Karpas-422 (cell line): ENCODE results near the gene MASP2. TPM values are rescaled to one million over a fixed set of nuclear protein-coding genes. Genes with fewer than 3 reads are reported as not detected.
"Not testable (repeated sequence)": the region's sequence is repeated elsewhere in the genome, so short reads cannot be mapped to it uniquely, and the experiment has no call there.

Experiments
- DNase-seq: peaks from one replicate; pipeline ENCODE4 v3.0.0-alpha.2; 2015
- H2AFZ ChIP-seq: fragments of 200-600 bp; sonication (generic); 2 replicates; pipeline ENCODE4 v1.6.1; 2014; ENCODE audit warnings: antibody characterized with exemption, low read length, mixed read lengths
- H3K27ac ChIP-seq: fragments of 200-600 bp; sonication (generic); 2 replicates; pipeline ENCODE4 v1.5.1; 2014; ENCODE audit warnings: mild to moderate bottlenecking, low read length, moderate library complexity
- H3K27me3 ChIP-seq: fragments of 200-600 bp; sonication (generic); 2 replicates; pipeline ENCODE4 v1.6.1; 2014; ENCODE audit warnings: low read length, mixed read lengths
- H3K36me3 ChIP-seq: fragments of 200-600 bp; sonication (generic); 2 replicates; pipeline ENCODE4 v1.6.1; 2014; ENCODE audit warnings: low read length, mixed read lengths; ENCODE audit not compliant: insufficient read depth
- H3K4me1 ChIP-seq: fragments of 200-600 bp; sonication (generic); 2 replicates; pipeline ENCODE4 v1.6.1; 2014; ENCODE audit warnings: mild to moderate bottlenecking, low read length, mixed read lengths
- H3K4me2 ChIP-seq: fragments of 200-600 bp; sonication (generic); 2 replicates; pipeline ENCODE4 v1.6.1; 2014; ENCODE audit warnings: low read length, low read depth, mild to moderate bottlenecking; ENCODE audit not compliant: poor library complexity, severe bottlenecking
- H3K4me3 ChIP-seq: fragments of 200-600 bp; sonication (generic); 2 replicates; pipeline ENCODE4 v1.5.1; 2014; ENCODE audit warnings: mild to moderate bottlenecking, antibody characterized with exemption, low read length, mixed read lengths
- H3K79me2 ChIP-seq: fragments of 200-600 bp; sonication (generic); 2 replicates; pipeline ENCODE4 v1.6.1; 2014; ENCODE audit warnings: mild to moderate bottlenecking, low read length, mixed read lengths
- H3K9ac ChIP-seq: fragments of 200-600 bp; sonication (generic); 2 replicates; pipeline ENCODE4 v1.6.0; 2014; ENCODE audit warnings: low read length
- H3K9me2 ChIP-seq: fragments of 200-600 bp; sonication (generic), shearing (Covaris generic); replicated peaks from 2 replicates; pipeline ENCODE4 v1.6.0; 2014; ENCODE audit warnings: mild to moderate bottlenecking, low read length, moderate library complexity; ENCODE audit not compliant: insufficient read depth
- H3K9me3 ChIP-seq: fragments of 300-700, 200-600 bp; sonication (generic); 2 replicates; pipeline ENCODE4 v1.6.1; 2014; ENCODE audit warnings: low read length, mixed read lengths
- H4K20me1 ChIP-seq: fragments of 200-600 bp; sonication (generic); 2 replicates; pipeline ENCODE4 v1.6.1; 2014; ENCODE audit warnings: mild to moderate bottlenecking, antibody characterized with exemption, low read length, low read depth; ENCODE audit not compliant: insufficient read depth
- total RNA-seq: library from RNA; depleted of rRNA; stranded (reverse); fragments of >200 nt; shearing (Covaris generic); gene quantifications from 2 replicates; pipeline ENCODE4 v1.2.3, GENCODE V29; 2014; ENCODE audit warnings: low replicate concordance

MASP2 gene
- total RNA-seq, 1 experiment from 2014 or later, result not detected

DNA sequence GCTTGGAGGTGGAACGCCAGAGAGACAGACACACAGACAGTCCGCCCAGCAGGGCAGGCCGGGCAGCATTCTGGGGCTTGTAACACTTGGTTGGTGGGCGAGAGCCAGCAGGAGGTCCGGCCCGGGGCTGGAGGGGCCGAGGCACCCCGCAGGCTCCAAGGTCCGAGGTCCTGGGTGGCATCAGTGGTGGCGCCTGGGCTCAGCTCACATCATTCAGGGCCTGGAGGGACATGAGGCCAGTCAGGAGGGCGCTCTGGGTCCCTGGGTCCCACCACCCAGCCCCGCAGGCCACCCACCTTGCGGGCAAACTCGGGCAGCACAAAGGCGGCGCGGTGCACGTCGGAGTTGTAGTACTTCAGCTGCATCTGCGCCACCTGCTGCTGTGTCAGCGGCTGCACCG lies 7.6 kb upstream of the MASP2 start:
- no peak for DNase-seq
- Histone ChIP-seq H3K27me3 (no peaks in the 10 kb centered on the region), H3K4me3 (no peak overlapping the region), H3K9ac (no peak overlapping the region), H3K27ac (no peak overlapping the region), H3K79me2 (peaks cover 21% of the 10 kb centered on the region), H3K36me3 (peaks cover 22% of the 10 kb centered on the region; the same call in 1 of the 2 replicates), H3K9me2 (no peaks in the 10 kb centered on the region), H4K20me1 (peaks cover 23% of the 10 kb centered on the region; the same call in 1 of the 2 replicates), H3K9me3 (no peaks in the 10 kb centered on the region), H3K4me2 (no peak overlapping the region), H3K4me1 (peaks cover 34% of the 10 kb centered on the region), H2AFZ (no peak overlapping the region)

DNA sequence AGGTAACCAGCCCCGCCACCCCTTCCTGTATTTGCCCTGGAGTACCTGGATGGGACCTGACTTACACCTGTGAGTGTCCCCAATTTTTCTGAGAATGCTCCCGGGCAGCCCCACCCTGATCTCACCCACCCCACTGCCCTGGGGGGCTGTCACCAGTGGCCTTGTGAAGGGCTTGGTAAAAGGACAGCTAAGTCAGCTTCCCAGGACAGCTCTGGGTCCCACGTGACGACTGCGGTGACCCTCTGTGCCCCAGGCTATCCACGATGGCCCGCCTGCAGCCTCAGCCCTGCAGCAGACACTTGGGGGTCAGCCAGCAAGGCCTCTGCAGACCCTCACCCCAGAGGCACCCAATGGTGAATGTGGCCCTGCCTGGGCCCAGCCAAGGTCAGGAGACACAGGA lies 7.1 kb upstream of the MASP2 start:
- peaks cover 23% of the 10 kb centered on the region; the same call in 1 of the 2 replicates for H4K20me1 ChIP-seq
- no peak overlapping the region for H3K27ac ChIP-seq
- H3K9me2 ChIP-seq, result no peaks in the 10 kb centered on the region
- H3K9me3 ChIP-seq, result no peaks in the 10 kb centered on the region
- peaks cover 16% of the 10 kb centered on the region for H3K79me2 ChIP-seq
- H3K36me3 ChIP-seq, result peaks cover 22% of the 10 kb centered on the region; the same call in 1 of the 2 replicates
- no peak for DNase-seq
- H3K4me3 ChIP-seq, result no peak overlapping the region
- H3K27me3 ChIP-seq, result no peaks in the 10 kb centered on the region
- H3K9ac ChIP-seq, result no peak overlapping the region
- H3K4me2 ChIP-seq, result no peak overlapping the region
- peaks cover 34% of the 10 kb centered on the region for H3K4me1 ChIP-seq
- H2AFZ ChIP-seq, result no peak overlapping the region

DNA sequence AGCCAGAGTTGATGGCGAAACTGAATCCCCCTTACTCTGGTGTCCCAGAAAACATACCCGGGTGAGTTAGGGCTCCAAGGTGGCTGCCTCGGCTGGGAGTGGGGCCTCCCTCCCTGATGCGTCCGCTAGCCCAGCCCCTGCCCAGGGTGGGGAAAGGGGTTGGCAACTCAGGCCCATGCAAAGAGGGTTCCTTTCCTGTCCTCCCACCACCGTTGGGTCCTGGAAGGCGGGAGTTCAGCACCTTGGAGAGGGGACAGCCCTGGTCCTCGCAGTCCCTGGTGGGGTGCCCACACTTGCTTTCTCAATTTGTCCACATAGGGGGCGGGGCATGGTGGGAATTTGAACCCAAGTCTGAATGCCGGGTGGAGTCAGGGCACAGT lies 6.7 kb upstream of the MASP2 start:
- Histone ChIP-seq H3K4me3 (no peak overlapping the region), H3K9me2 (no peaks in the 10 kb centered on the region), H3K9me3 (no peaks in the 10 kb centered on the region), H4K20me1 (peaks cover 19% of the 10 kb centered on the region; the same call in 1 of the 2 replicates), H3K79me2 (peaks cover 12% of the 10 kb centered on the region), H3K4me2 (no peak overlapping the region), H3K36me3 (peaks cover 19% of the 10 kb centered on the region; the same call in 1 of the 2 replicates), H2AFZ (no peak overlapping the region), H3K27ac (no peak overlapping the region), H3K27me3 (no peaks in the 10 kb centered on the region), H3K4me1 (peaks cover 32% of the 10 kb centered on the region), H3K9ac (no peak overlapping the region)
- DNase-seq, result peak; percentile 69

DNA sequence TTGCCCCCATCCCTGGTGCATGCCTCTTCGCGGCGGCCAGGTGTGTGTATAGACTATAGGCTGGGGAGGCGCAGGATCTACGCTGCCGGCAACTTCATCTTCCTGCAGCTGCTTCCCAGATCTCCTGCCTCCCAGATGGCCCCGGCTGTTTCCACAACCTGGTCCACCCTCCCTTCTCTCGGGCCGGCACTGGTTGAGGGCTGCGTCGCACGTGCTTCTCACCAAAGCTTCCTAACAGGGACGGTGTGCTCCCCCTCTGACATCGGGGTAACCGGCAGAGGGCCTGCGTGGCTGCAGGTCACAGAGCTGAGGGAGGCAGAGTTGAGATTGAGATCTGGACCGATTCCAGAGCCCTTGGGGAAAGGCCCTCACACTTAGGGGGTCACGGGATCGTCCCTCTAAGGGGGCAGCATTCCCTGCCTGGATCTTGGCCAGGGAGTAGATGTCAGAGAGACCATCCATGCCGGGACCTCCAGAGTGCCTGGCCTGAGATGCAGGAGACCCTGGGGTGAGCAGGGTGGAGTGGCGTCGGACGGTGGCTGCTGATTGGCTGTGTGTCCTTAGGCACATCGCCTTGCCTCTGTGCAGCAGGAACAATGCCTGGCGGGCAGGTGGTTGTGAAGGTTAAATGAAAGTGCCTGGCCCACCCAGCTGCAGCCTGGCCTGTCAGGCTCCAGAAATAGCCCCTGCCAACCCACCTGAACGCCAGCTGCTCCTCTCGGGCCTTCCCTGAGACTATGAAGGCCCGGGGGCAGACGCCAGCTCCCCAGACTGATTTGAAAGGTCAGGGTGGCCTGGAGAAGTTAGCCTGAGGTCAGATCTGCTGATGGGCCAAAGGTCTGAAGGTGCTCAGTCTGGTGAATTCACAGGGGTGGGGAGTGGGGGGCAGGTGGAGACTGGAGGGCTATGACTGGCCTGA lies 6.1 kb upstream of the MASP2 start:
- H3K4me2 ChIP-seq, result no peak overlapping the region
- H3K9ac ChIP-seq, result no peak overlapping the region
- peaks cover 15% of the 10 kb centered on the region; the same call in 1 of the 2 replicates for H3K36me3 ChIP-seq
- H3K27me3 ChIP-seq, result no peaks in the 10 kb centered on the region
- no peak overlapping the region for H3K4me3 ChIP-seq
- H3K79me2 ChIP-seq, result peaks cover 7% of the 10 kb centered on the region; the same call in 1 of the 2 replicates
- peaks cover 25% of the 10 kb centered on the region for H3K4me1 ChIP-seq
- 0 out of 2 replicates have a peak, but pooled peaks cover 15% of the 10 kb centered on the region for H4K20me1 ChIP-seq
- H3K9me3 ChIP-seq, result no peaks in the 10 kb centered on the region
- no peak overlapping the region for H3K27ac ChIP-seq
- H3K9me2 ChIP-seq, result no peaks in the 10 kb centered on the region
- no peak overlapping the region for H2AFZ ChIP-seq
- peak; percentile 85 for DNase-seq

DNA sequence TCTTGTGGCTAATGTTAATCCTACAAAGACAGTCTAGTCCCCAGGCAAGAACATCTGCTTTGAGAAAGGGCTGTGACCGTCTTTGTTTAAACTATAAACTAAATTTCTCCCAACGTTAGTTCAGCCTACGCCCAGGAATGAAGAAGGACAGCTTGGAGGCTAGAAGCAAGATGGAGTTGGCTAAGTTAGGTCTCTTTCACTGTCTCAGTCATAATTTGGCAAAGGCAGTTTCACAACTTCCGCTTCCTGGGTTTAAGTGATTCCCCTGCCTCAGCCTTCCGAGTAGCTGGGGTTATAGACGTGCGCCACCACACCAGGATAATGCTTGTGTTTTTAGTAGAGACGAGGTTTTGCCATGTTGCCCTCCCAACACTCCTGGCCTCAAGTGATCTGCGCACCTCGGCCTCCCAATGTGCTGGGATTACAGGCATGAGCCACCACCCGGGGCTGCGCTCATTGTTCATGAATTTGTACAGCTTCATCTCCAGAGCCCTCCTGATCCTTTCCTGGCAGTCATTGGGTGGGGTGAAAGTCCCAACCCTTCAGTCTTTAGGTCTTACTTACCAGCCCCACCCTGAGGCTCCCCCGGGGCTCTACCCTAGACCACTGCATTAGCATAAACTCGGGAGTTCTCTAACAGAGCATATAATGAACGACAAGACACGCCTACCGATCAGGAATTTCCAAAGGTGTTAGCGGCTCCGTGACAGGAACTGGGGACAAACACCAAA lies 4.9 kb upstream of the MASP2 start:
- Histone ChIP-seq H3K79me2 (no peaks in the 10 kb centered on the region), H3K36me3 (peaks cover 6% of the 10 kb centered on the region; the same call in 1 of the 2 replicates), H3K27ac (no peak overlapping the region), H3K4me2 (no peak overlapping the region), H3K27me3 (no peaks in the 10 kb centered on the region), H3K4me1 (peaks cover 23% of the 10 kb centered on the region), H3K9me2 (no peaks in the 10 kb centered on the region), H4K20me1 (0 out of 2 replicates have a peak, but pooled peaks cover 15% of the 10 kb centered on the region), H3K4me3 (no peak overlapping the region), H2AFZ (no peak overlapping the region; the same call in 1 of the 2 replicates), H3K9me3 (no peaks in the 10 kb centered on the region), H3K9ac (no peak overlapping the region)
- peak; percentile 75 for DNase-seq

DNA sequence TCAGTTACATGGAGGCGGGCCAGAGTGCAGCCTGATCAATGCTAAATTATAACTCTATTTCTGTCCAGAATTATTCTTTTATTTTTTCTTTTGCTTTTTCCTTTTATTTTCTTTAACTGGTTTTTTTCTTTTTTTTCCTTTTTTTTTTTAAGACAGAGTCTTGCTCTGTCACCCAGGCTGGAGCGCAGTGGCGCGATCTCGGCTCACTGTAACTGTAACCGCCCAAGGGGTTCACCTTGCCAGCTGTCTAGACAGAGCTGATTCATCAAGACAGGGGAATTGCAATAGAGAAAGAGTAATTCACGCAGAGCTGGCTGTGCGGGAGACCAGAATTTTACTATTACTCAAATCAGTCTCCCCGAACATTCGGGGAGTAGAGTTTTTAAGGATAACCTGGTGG lies 4.1 kb upstream of the MASP2 start:
- not testable (repeated sequence) for H3K79me2 ChIP-seq, H3K9me2 ChIP-seq, H3K27me3 ChIP-seq, H3K9me3 ChIP-seq, H3K36me3 ChIP-seq, H3K4me2 ChIP-seq, H4K20me1 ChIP-seq, H2AFZ ChIP-seq, H3K9ac ChIP-seq, DNase-seq, H3K27ac ChIP-seq, H3K4me3 ChIP-seq
- peaks cover 23% of the 10 kb centered on the region for H3K4me1 ChIP-seq

DNA sequence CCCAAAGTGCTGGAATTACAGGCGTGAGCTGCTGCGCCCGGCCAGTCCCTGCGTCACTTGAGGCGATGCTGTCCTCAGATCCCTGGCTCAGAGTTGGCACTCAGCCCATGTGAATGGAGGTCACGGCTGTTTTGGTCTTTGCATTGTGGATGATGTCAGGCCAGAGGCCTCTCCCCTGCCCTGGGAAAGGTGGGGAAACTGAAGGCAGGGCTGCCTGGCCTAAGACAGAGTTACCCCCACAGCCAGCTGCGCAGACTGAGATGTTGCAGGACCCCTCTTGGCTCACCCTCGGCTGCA lies 821 bp downstream of the MASP2 start:
- H3K9ac ChIP-seq, result no peak overlapping the region
- DNase-seq, result no peak
- no peaks in the 10 kb centered on the region for H3K4me1 ChIP-seq
- H3K4me3 ChIP-seq, result no peak overlapping the region
- H3K36me3 ChIP-seq, result no peaks in the 10 kb centered on the region
- H4K20me1 ChIP-seq, result no peaks in the 10 kb centered on the region
- H3K9me2 ChIP-seq, result no peaks in the 10 kb centered on the region
- no peak overlapping the region for H3K27ac ChIP-seq
- no peak overlapping the region for H3K4me2 ChIP-seq
- no peak overlapping the region for H2AFZ ChIP-seq
- no peaks in the 10 kb centered on the region for H3K9me3 ChIP-seq
- H3K79me2 ChIP-seq, result no peaks in the 10 kb centered on the region
- H3K27me3 ChIP-seq, result no peaks in the 10 kb centered on the region
